Suprapubic skin (tissue), 4 donors: ENCODE results near the gene NCKAP5. TPM values are rescaled to one million over a fixed set of nuclear protein-coding genes. Genes with fewer than 3 reads are reported as not detected.

Experiments used
- DNase-seq, 2 donors: peaks; one replicate each; pipeline ENCODE4 v3.0.0-alpha.2; 2019; ENCODE audit warnings: low spot score in 2 of 2
- H3K27ac ChIP-seq: fragments of 200-600 bp; sonication (generic); one replicate; pipeline ENCODE4 v1.5.1; 2019
- H3K27me3 ChIP-seq: fragments of 200-600 bp; sonication (generic); one replicate; pipeline ENCODE4 v1.5.1; 2019
- H3K36me3 ChIP-seq: fragments of 200-600 bp; sonication (generic); one replicate; pipeline ENCODE4 v1.5.1; 2019
- H3K4me1 ChIP-seq: fragments of 200-600 bp; sonication (generic); one replicate; pipeline ENCODE4 v1.5.1; 2019
- H3K4me3 ChIP-seq: fragments of 200-600 bp; sonication (generic); one replicate; pipeline ENCODE4 v1.5.1; 2019; ENCODE audit warnings: mild to moderate bottlenecking
- H3K9me3 ChIP-seq: fragments of 200-600 bp; sonication (generic); one replicate; pipeline ENCODE4 v1.5.1; 2019
- CTCF ChIP-seq, 2 donors: fragments of 200-600 bp in 1 of 2; fragments of 450-650 bp in 1 of 2; sonication (generic) in 1 of 2; IDR thresholded peaks; one replicate each; pipeline ENCODE4 v1.5.1; 2016 to 2019; ENCODE audit warnings: antibody characterized with exemption in 2 of 2, mild to moderate bottlenecking in 1 of 2, moderate library complexity in 1 of 2
- EP300 ChIP-seq: sonication (generic); formaldehyde crosslinking; IDR thresholded peaks from one replicate; pipeline ENCODE4 v1.6.1; 2017; ENCODE audit warnings: antibody characterized with exemption
- POLR2A ChIP-seq, 2 donors: fragments of 450-650 bp; IDR thresholded peaks; one replicate each; pipeline ENCODE4 v1.6.1; 2017; ENCODE audit warnings: antibody characterized with exemption in 2 of 2, mild to moderate bottlenecking in 2 of 2, moderate library complexity in 2 of 2
- POLR2AphosphoS5 ChIP-seq, 3 donors: sonication (generic); formaldehyde crosslinking; IDR thresholded peaks; one replicate each; pipeline ENCODE4 v1.6.1; 2017; ENCODE audit warnings: antibody characterized with exemption in 3 of 3
- WGBS: methylation state at CpG from one replicate; pipeline ENCODE4 v1.1.5; 2018; 5-methylcytosine and 5-hydroxymethylcytosine counted together
- total RNA-seq, 4 donors: library from RNA; depleted of rRNA; stranded (reverse); fragments of >200 nt; gene quantifications; one replicate each; pipeline ENCODE4 v1.1.0, GENCODE V29; 2016

The NCKAP5 gene
- total RNA-seq, 4 donors from 2014 or later = 2.8 to 6.4 (median 4.2) TPM

DNA sequence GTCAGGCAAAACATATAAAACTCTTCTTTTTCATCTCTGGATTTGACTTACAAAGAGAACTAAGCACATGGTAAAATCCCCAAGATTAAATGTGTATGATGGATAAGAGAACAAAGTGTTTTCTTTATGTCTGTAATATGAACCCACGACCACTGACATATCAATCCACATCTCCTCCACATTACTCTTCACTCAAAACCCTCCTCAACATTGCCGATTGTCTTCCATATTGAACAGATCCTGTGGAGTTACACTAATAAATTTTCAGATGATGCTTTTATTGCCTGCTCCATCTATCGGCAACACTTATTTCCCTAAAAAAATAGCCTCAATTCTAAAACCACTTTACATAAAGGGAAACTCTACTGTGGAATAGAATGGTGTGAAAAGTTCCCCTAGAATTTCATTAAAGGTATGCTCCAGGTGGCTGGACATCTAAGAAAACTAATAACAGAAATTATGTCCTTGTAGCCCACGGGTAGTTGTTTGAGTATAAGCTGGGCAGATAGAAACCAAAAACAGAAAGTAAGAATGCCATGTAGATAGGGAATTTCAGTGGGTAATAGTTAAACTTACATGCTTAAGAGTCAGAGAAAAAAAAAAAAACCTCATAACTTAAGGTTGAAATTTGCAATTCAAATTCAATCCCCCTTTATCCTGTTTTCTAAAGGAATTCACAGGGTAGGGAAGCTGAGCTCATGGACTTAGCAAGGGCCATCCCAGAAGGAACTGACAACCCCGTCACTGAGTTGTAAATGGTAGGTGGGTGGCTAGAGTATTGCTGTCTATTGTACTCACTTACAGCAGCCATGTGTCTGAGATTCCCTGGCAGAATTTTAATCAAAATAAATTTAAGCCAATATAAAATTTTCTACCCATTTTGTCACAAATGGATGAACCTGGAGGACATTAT, 592.8 kb downstream of the NCKAP5 start:
- TF ChIP-seq CTCF (IDR thresholded peaks at IDR 0.05) (no peak), EP300 (no peak), POLR2A (IDR thresholded peaks at IDR 0.05) (no peak), POLR2AphosphoS5 (IDR thresholded peaks at IDR 0.05) (no peak)
- peaks cover 8% of the 10 kb centered on the region for H3K4me1 ChIP-seq
- no peak overlapping the region for H3K27ac ChIP-seq
- H3K4me3 ChIP-seq = no peak overlapping the region
- H3K36me3 ChIP-seq = no peaks in the 10 kb centered on the region
- DNase-seq = no peak
- no peaks in the 10 kb centered on the region for H3K27me3 ChIP-seq
- no peaks in the 10 kb centered on the region for H3K9me3 ChIP-seq
- WGBS = 78% methylated on average over 5 of the region's 5 CpGs

DNA sequence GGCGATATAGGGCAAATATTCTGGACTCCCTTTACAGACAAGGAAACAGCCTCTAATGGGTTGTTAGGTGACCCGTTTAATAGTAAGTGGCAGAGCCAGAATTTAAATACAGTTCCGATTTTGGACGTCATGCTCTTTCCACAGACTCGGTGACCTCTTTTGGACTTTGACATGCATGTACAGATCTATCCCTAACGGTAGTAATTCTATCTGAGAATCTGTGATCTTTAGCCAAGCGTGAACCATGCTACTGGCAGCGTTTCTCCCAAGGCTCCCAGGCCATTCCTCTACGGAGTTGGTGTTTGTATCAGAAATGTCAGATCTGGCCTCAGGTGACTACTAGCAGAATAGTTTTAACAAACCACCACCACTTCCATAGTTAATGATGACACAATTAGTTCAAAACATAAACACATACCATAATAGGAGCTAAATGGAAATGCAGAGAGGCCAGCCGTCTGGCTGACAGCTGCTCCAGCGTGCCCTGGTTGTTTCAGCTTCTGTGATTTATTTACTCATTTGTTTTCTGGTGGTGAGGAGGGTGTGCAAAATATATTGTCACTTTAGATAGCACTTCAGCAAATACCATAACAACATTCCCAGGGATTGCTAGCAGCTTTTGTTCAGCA, 593.7 kb downstream of the NCKAP5 start:
- no peaks in the 10 kb centered on the region for H3K9me3 ChIP-seq
- 62% methylated on average over 11 of the region's 11 CpGs for WGBS
- peaks cover 8% of the 10 kb centered on the region for H3K4me1 ChIP-seq
- no peaks in the 10 kb centered on the region for H3K27me3 ChIP-seq
- no peak for TF ChIP-seq POLR2A (IDR thresholded peaks at IDR 0.05)
- TF ChIP-seq EP300 = no peak
- no peak for TF ChIP-seq POLR2AphosphoS5 (IDR thresholded peaks at IDR 0.05)
- TF ChIP-seq CTCF (IDR thresholded peaks at IDR 0.05) = no peak
- H3K4me3 ChIP-seq = no peak overlapping the region
- no peaks in the 10 kb centered on the region for H3K36me3 ChIP-seq
- no peak overlapping the region for H3K27ac ChIP-seq
- DNase-seq = no peak

GRCh38 chr2:132971310-132972061, 596.8 kb downstream of the NCKAP5 start:
- TF ChIP-seq POLR2A (IDR thresholded peaks at IDR 0.05) (no peak), CTCF (IDR thresholded peaks at IDR 0.05) (no peak), EP300 (no peak), POLR2AphosphoS5 (IDR thresholded peaks at IDR 0.05) (no peak)
- WGBS = 75% methylated on average over 7 of the region's 7 CpGs
- Histone ChIP-seq H3K4me1 (no peaks in the 10 kb centered on the region), H3K27me3 (no peaks in the 10 kb centered on the region), H3K4me3 (no peak overlapping the region), H3K36me3 (no peaks in the 10 kb centered on the region), H3K27ac (no peak overlapping the region), H3K9me3 (no peaks in the 10 kb centered on the region)
- no peak for DNase-seq

DNA sequence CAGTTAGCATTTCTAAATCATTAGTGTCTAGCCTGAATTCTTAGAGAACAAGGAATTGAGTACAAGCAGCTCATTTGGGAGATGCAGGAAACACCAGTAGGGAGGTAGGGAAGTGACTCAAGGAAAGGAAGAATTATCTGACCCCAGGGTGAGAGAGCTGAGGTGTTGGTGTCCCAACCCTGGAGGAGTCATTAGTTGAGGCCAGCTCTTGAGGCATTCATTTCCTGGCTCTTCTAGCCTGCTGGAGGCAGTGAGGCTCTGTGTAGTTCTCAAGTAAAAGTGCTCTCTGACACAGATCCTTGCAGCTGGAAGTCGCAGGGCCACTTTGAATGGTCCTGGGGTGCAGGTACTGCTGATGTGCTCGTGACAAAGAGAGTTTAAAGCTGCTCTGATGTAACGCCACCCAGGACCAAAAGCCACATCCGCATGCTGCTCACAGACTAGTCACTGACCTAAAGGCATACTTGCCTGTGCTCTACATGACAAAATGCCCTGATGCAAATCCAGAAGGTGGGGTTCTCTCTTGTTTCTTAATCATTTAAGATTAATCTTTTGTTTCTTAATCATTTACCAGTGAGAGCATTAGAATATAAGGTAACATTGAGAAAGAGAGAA, 598.8 kb downstream of the NCKAP5 start:
- Histone ChIP-seq H3K36me3 (no peaks in the 10 kb centered on the region), H3K27ac (no peak overlapping the region), H3K4me1 (no peaks in the 10 kb centered on the region), H3K9me3 (no peaks in the 10 kb centered on the region), H3K4me3 (no peak overlapping the region), H3K27me3 (no peaks in the 10 kb centered on the region)
- TF ChIP-seq POLR2A (IDR thresholded peaks at IDR 0.05) (no peak), POLR2AphosphoS5 (IDR thresholded peaks at IDR 0.05) (no peak), CTCF (IDR thresholded peaks at IDR 0.05) (no peak), EP300 (no peak)
- 95% methylated on average over 4 of the region's 4 CpGs for WGBS
- DNase-seq = no peak
